B cell (primary cell): ENCODE results near the gene ARID1A. TPM values are rescaled to one million over a fixed set of nuclear protein-coding genes. Genes with fewer than 3 reads are reported as not detected.
"Not testable (repeated sequence)": the region's sequence is repeated elsewhere in the genome, so short reads cannot be mapped to it uniquely, and the experiment has no call there.

ENCODE experiments used
- ATAC-seq: fragments of 200-7000 bp; cut with Tn5 transposase; one replicate; pipeline ENCODE4 v1.10.0; 2021; ENCODE audit warnings: low read depth, mild to moderate bottlenecking, moderate number of reproducible peaks, moderate library complexity
- CTCF ChIA-PET: fragments of 350-600 bp; sonication (Branson Sonifier 250); formaldehyde crosslinking; loops from one replicate; lab custom pipeline; 2021; ENCODE audit warnings: antibody characterized with exemption, inconsistent platforms; lab: Charles Lee
- POLR2A ChIA-PET: fragments of 350-600 bp; sonication (Branson Sonifier 250); formaldehyde crosslinking; loops from one replicate; lab custom pipeline; 2021; ENCODE audit warnings: antibody characterized with exemption; lab: Charles Lee
- DNase-seq: peaks from one replicate; pipeline ENCODE4 v3.0.0; 2013
- H2AFZ ChIP-seq: 2 replicates; pipeline ENCODE4 v1.6.1; 2012; ENCODE audit warnings: mild to moderate bottlenecking, low read depth, low read length; ENCODE audit not compliant: insufficient read depth, poor library complexity, severe bottlenecking
- H3K27ac ChIP-seq, 2 donors: 1 replicate in 1 of 2; 2 replicates in 1 of 2; pipeline ENCODE4 v1.5.1; 2012 to 2013; ENCODE audit warnings: low read length in 2 of 2, mild to moderate bottlenecking in 2 of 2, moderate library complexity in 1 of 2
- H3K27me3 ChIP-seq, 4 experiments: fragments of 200-600 bp in 1 of 4; sonication (generic) in 1 of 4; replicated peaks in 1 of 4; 1 replicate in 2 of 4; 2 replicates in 2 of 4; pipeline versions ENCODE4 v1.6.1 to v1.7.0; 2013 to 2016; ENCODE audit warnings: low read length in 3 of 4, mild to moderate bottlenecking in 2 of 4, mixed read lengths in 1 of 4, moderate library complexity in 1 of 4; ENCODE audit not compliant: insufficient read depth in 4 of 4, control insufficient read depth in 3 of 4; ENCODE audit errors: control extremely low read depth in 1 of 4
- H3K36me3 ChIP-seq, 2 experiments: replicated peaks in 1 of 2; 1 replicate in 1 of 2; 2 replicates in 1 of 2; pipeline versions ENCODE4 v1.6.1 to v1.7.1; 2013; ENCODE audit warnings: low read length in 1 of 2; ENCODE audit not compliant: insufficient read depth in 2 of 2, control insufficient read depth in 1 of 2; ENCODE audit errors: control extremely low read depth in 1 of 2, extremely low read depth in 1 of 2
- H3K4me1 ChIP-seq, 2 donors: fragments of 200-600 bp in 1 of 2; sonication (generic) in 1 of 2; 1 replicate in 1 of 2; 2 replicates in 1 of 2; pipeline versions ENCODE4 v1.5.1 to v1.6.1; 2013 to 2017; ENCODE audit warnings: low read length in 2 of 2; ENCODE audit not compliant: control insufficient read depth in 2 of 2, insufficient read depth in 2 of 2
- H3K4me2 ChIP-seq: replicated peaks from 2 replicates; pipeline ENCODE3; 2012; ENCODE audit warnings: mild to moderate bottlenecking, low read depth, low read length; ENCODE audit not compliant: poor library complexity, severe bottlenecking
- H3K4me3 ChIP-seq, 5 experiments: fragments of 200-600 bp in 1 of 5; sonication (generic) in 1 of 5; 1 replicate in 3 of 5; 2 replicates in 2 of 5; pipeline versions ENCODE4 v1.5.1 to v1.7.0; 2011 to 2016; ENCODE audit warnings: low read length in 4 of 5, mild to moderate bottlenecking in 4 of 5, low read depth in 2 of 5, control low read depth in 1 of 5, moderate library complexity in 1 of 5; ENCODE audit not compliant: insufficient read depth in 1 of 5; ENCODE audit errors: control extremely low read depth in 1 of 5, extremely low read depth in 1 of 5
- H3K79me2 ChIP-seq: fragments of 200-600 bp; sonication (generic); one replicate; pipeline ENCODE4 v1.6.0; 2016; ENCODE audit warnings: low read length; ENCODE audit not compliant: control insufficient read depth, insufficient read depth
- H3K9ac ChIP-seq: fragments of 200-600 bp; sonication (generic); 2 replicates; pipeline ENCODE4 v1.6.1; 2017; ENCODE audit warnings: mild to moderate bottlenecking, low read length, moderate library complexity
- H3K9me3 ChIP-seq, 3 donors: one replicate each; pipeline versions ENCODE4 v1.6.1 to v1.7.1; 2013; ENCODE audit warnings: low read length in 2 of 3; ENCODE audit not compliant: control insufficient read depth in 2 of 3, insufficient read depth in 1 of 3; ENCODE audit errors: control extremely low read depth in 1 of 3
- H4K20me1 ChIP-seq: 2 replicates; pipeline ENCODE4 v1.6.0; 2012; ENCODE audit warnings: mild to moderate bottlenecking, low read length; ENCODE audit not compliant: insufficient read depth, control insufficient read depth, poor library complexity, severe bottlenecking
- H3K27ac Mint-ChIP-seq: one replicate; pipeline ENCODE4 v1.8.0; 2021; ENCODE audit warnings: mixed read lengths
- H3K27me3 Mint-ChIP-seq: one replicate; pipeline ENCODE4 v1.8.0; 2021; ENCODE audit warnings: mixed read lengths
- H3K4me1 Mint-ChIP-seq: one replicate; pipeline ENCODE4 v1.8.0; 2021; ENCODE audit warnings: mixed read lengths
- H3K4me3 Mint-ChIP-seq: one replicate; pipeline ENCODE4 v1.8.0; 2021; ENCODE audit warnings: mixed read lengths
- H3K9me3 Mint-ChIP-seq: one replicate; pipeline ENCODE4 v1.8.0; 2022; ENCODE audit warnings: mixed read lengths; ENCODE audit not compliant: insufficient read depth
- CTCF ChIP-seq: fragments of 200-600 bp; IDR thresholded peaks from one replicate; pipeline ENCODE4 v1.8.0; 2022; ENCODE audit warnings: antibody characterized with exemption, mild to moderate bottlenecking
- EZH2 ChIP-seq: IDR thresholded peaks from 2 replicates; pipeline ENCODE4 v1.6.1; 2012; ENCODE audit warnings: borderline replicate concordance, low read depth, mild to moderate bottlenecking, moderate library complexity, low read length; ENCODE audit not compliant: insufficient read depth, poor library complexity, severe bottlenecking
- WGBS: methylation state at CpG from one replicate; pipeline ENCODE4 v1.1.5; 2013; ENCODE audit warnings: missing lambda C conversion rate; ENCODE audit not compliant: insufficient coverage; 5-methylcytosine and 5-hydroxymethylcytosine counted together
- intact Hi-C: fragments of 100-400 bp; cut with micrococcal nuclease; formaldehyde crosslinking; loops from one replicate; pipeline ENCODE4 v1.10.0; 2022
- polyA plus RNA-seq: library from polyadenylated mRNA; depleted of rRNA; stranded (reverse); fragments of >200 nt; gene quantifications from 2 replicates; pipeline ENCODE4 v1.2.3, GENCODE V29; 2012
- total RNA-seq, 2 donors: library from RNA; stranded (reverse); fragments of 120-200 nt in 1 of 2; gene quantifications; 1 replicate in 1 of 2; 2 replicates in 1 of 2; pipeline versions ENCODE4 v1.2.3 to v1.2.4, GENCODE V29; 2013 to 2022

The ARID1A gene
- total and polyA plus RNA-seq, 2 donors (not counting 1 experiment from before 2014, with no cell fraction given): 80.7 to 150 TPM

- ATAC-seq: no peak
- Mint-ChIP-seq H3K9me3 (no peaks in the 10 kb centered on the region), H3K4me3 (no peak overlapping the region), H3K4me1 (peaks cover 7% of the 10 kb centered on the region), H3K27me3 (no peaks in the 10 kb centered on the region), H3K27ac (no peak overlapping the region)
- no peaks in the 10 kb centered on the region for H3K9me3 ChIP-seq
- H3K4me2 ChIP-seq: no peak overlapping the region
- peaks cover 7% of the 10 kb centered on the region for H4K20me1 ChIP-seq
- peaks cover 2 to 27% of the 10 kb centered on the region in 2 experiments for H3K36me3 ChIP-seq
- H3K27ac ChIP-seq: no peak overlapping the region
- TF ChIP-seq CTCF (no peak), EZH2 (no peak)
- H2AFZ ChIP-seq: no peak overlapping the region
- no peaks in the 10 kb centered on the region for H3K27me3 ChIP-seq
- H3K4me1 ChIP-seq: no peaks in the 10 kb centered on the region
- H3K9ac ChIP-seq: no peak overlapping the region
- CTCF ChIA-PET: interaction anchor here (0.9 to 3.0 kb wide), 8 partner anchors 9 to 200 kb away, joined by 3 to 16 read pairs (median 4); no protein-coding TSS in a partner anchor
- no peak overlapping the region for H3K4me3 ChIP-seq
- intact Hi-C loops: no loop called here
- 94% methylated on average over 2 of the region's 5 CpGs for WGBS
- peaks cover 12% of the 10 kb centered on the region for H3K79me2 ChIP-seq
- POLR2A ChIA-PET: no interaction called here
- no peak for DNase-seq
Measured at GRCh38 chr1:26799479-26800142, 103.8 kb downstream of the ARID1A start.

- CTCF ChIA-PET, H3K27me3 Mint-ChIP-seq, H3K27ac ChIP-seq, H3K4me1 Mint-ChIP-seq, DNase-seq, H4K20me1 ChIP-seq, H3K4me1 ChIP-seq, H3K27me3 ChIP-seq, H3K4me3 ChIP-seq, H3K9ac ChIP-seq, H2AFZ ChIP-seq, H3K4me3 Mint-ChIP-seq, ATAC-seq, H3K9me3 ChIP-seq, H3K27ac Mint-ChIP-seq, H3K79me2 ChIP-seq, H3K4me2 ChIP-seq, H3K36me3 ChIP-seq, H3K9me3 Mint-ChIP-seq, intact Hi-C loops, POLR2A ChIA-PET: not testable (repeated sequence)
- WGBS: over 99% methylated on average over 11 of the region's 36 CpGs
Measured at GRCh38 chr1:26803932-26804331, 108.1 kb downstream of the ARID1A start.
